B cell (primary cell): ENCODE data around the gene GPR158.

Experiments used
- EZH2 ChIP-seq: IDR thresholded peaks from 2 replicates; pipeline ENCODE4 v1.6.1; 2012; ENCODE audit warnings: borderline replicate concordance, low read depth, mild to moderate bottlenecking, moderate library complexity, low read length; ENCODE audit not compliant: insufficient read depth, poor library complexity, severe bottlenecking
- TF ChIP-seq, protein P1 (sequence below): fragments of 200-600 bp; IDR thresholded peaks from one replicate; pipeline ENCODE4 v1.8.0; 2022; ENCODE audit warnings: antibody characterized with exemption, mild to moderate bottlenecking

- TF ChIP-seq EZH2, result no peak
- TF ChIP-seq, protein P1, sequence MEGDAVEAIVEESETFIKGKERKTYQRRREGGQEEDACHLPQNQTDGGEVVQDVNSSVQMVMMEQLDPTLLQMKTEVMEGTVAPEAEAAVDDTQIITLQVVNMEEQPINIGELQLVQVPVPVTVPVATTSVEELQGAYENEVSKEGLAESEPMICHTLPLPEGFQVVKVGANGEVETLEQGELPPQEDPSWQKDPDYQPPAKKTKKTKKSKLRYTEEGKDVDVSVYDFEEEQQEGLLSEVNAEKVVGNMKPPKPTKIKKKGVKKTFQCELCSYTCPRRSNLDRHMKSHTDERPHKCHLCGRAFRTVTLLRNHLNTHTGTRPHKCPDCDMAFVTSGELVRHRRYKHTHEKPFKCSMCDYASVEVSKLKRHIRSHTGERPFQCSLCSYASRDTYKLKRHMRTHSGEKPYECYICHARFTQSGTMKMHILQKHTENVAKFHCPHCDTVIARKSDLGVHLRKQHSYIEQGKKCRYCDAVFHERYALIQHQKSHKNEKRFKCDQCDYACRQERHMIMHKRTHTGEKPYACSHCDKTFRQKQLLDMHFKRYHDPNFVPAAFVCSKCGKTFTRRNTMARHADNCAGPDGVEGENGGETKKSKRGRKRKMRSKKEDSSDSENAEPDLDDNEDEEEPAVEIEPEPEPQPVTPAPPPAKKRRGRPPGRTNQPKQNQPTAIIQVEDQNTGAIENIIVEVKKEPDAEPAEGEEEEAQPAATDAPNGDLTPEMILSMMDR, result no peak
Measured at GRCh38 chr10:25564351-25564750, 389.6 kb downstream of the GPR158 start.
